A549 treated with CpdA at 1 μM for 4 hours (cell line): ENCODE results near the gene OSBPL5. TPM values are rescaled to one million over a fixed set of nuclear protein-coding genes. Genes with fewer than 3 reads are reported as not detected.

Source experiments
- total RNA-seq: library from RNA; stranded (reverse); fragments of 200-300 nt; extraction: Qiagen RNA extraction; gene quantifications from 5 replicates; pipeline ENCODE4 v1.2.3, GENCODE V29; 2022; ENCODE audit warnings: low read depth

OSBPL5 gene, protein sequence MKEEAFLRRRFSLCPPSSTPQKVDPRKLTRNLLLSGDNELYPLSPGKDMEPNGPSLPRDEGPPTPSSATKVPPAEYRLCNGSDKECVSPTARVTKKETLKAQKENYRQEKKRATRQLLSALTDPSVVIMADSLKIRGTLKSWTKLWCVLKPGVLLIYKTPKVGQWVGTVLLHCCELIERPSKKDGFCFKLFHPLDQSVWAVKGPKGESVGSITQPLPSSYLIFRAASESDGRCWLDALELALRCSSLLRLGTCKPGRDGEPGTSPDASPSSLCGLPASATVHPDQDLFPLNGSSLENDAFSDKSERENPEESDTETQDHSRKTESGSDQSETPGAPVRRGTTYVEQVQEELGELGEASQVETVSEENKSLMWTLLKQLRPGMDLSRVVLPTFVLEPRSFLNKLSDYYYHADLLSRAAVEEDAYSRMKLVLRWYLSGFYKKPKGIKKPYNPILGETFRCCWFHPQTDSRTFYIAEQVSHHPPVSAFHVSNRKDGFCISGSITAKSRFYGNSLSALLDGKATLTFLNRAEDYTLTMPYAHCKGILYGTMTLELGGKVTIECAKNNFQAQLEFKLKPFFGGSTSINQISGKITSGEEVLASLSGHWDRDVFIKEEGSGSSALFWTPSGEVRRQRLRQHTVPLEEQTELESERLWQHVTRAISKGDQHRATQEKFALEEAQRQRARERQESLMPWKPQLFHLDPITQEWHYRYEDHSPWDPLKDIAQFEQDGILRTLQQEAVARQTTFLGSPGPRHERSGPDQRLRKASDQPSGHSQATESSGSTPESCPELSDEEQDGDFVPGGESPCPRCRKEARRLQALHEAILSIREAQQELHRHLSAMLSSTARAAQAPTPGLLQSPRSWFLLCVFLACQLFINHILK
- total RNA-seq = 4.5 to 7.5 TPM (median 5.3 TPM) in 5 replicates

DNA sequence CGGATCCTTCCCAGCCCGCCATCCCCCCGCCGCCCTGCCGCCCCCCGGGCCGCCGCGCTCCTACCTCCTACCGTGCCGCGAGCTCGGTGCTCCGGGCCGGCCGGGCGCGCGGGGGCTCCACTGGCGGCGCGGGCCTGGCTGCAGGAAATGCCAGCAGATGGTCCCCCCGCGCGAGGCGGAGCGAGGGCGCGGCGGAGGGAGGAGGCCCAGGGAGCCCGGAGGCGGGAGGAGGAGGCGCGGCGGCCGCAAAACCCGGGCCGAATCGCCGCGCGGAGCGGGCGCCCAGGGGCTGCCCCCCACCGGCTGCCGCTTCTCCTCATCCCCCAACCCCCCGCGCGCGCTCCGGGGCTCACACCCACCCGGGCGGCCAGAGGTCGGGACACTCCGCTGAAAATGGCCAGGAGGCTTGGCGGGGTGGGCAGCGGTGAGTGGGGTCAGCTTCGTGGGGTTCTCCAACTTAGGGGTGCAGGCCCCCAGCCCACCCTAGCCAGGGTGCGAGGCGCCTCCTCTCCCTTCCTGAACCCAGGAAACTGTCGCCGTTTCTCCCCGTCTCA lies at the start of gene OSBPL5:
Gene OSBPL5, minus strand, starts transcription at position 159 of the 554 bp plus-strand sequence. CDS start 36,162 bp downstream, outside the sequence.

GRCh38 chr11:3057069-3057963 lies 107.8 kb downstream of the OSBPL5 start, which contains the start of gene CARS1:
Gene CARS1 (minus strand): TSS chr11:3057423. CDS start chr11:3057367, 56 bp downstream.

Other genes starting within 250 kb of the OSBPL5 start
- 96.6 to 156 TPM (median 147 TPM) in 5 replicates for gene PHLDA2, start 235.9 kb downstream of the OSBPL5 start, total RNA-seq
- gene NAP1L4, start 173.0 kb downstream of the OSBPL5 start, total RNA-seq = 120 to 133 TPM (median 125 TPM) in 5 replicates
- 62.8 to 75.9 TPM (median 64.0 TPM) in 5 replicates for gene CARS1, start 107.9 kb downstream of the OSBPL5 start, total RNA-seq
- not detected in 5 replicates for gene MRGPRG, start 53.5 kb upstream of the OSBPL5 start, total RNA-seq
- gene MRGPRE, start 67.1 kb upstream of the OSBPL5 start, total RNA-seq = 0.15 to 0.19 TPM in 2 of 5 replicates, not detected in the others
- gene ZNF195, start 213.8 kb upstream of the OSBPL5 start, total RNA-seq = 17.8 to 20.8 TPM (median 19.9 TPM) in 5 replicates